Measurements from ENCODE around the gene FDPS. TPM values are rescaled to one million over a fixed set of nuclear protein-coding genes. Genes with fewer than 3 reads are reported as not detected.
A peak's percentile ranks its signal among the peaks of the same experiment; 100 is the strongest.

The FDPS gene
- polyA plus RNA-seq, 1 experiment, result 126 TPM

DNA sequence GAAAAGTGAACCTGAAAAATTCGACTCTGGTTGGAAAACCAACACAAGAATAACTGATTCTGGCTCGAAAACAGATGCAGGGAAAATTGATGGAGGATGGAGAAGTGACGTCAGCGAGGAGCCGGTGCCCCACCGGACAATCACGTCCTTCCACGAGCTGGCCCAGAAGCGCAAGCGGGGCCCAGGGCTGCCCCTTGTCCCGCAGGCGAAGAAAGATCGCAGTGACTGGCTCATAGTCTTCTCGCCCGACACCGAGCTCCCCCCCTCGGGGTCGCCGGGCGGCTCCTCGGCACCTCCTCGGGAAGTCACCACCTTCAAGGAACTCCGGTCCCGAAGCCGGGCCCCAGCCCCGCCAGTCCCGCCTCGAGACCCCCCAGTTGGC is 13.9 kb downstream of the FDPS start:
- no peak for DNase-seq (ENCODE audit: low read depth)
- 0 out of 2 replicates have a peak, but pooled peaks cover under 1% of the 10 kb centered on the region for H3K36me3 ChIP-seq (ENCODE audit: control insufficient read depth, insufficient read depth, low read length)
- H3K27me3 ChIP-seq (ENCODE audit: control insufficient read depth, insufficient read depth, low read length), result no peaks in the 10 kb centered on the region
- CTCF ChIA-PET, result interaction anchor here (0.6 to 4.3 kb wide), 12 partner anchors 10 to 1168 kb away, joined by 3 to 54 read pairs (median 3); partner anchors contain the start of genes CLK2, ENTREP3 and MTX1
- H3K4me3 ChIP-seq (ENCODE audit: low read depth, low read length), result peak overlapping the region; percentile 66
- no peak for TF ChIP-seq CTCF (IDR thresholded peaks at IDR 0.05; ENCODE audit: insufficient read depth, low read depth, low read length)
- POLR2A ChIA-PET, result interaction anchor here (0.6 kb wide), 1 partner anchor 762 kb away, joined by 3 read pairs; no protein-coding TSS in a partner anchor

- CTCF ChIA-PET, result interaction anchor here (0.5 to 4.3 kb wide), 27 partner anchors 10 to 694 kb away, joined by 3 to 54 read pairs (median 5); partner anchors contain the start of genes CLK2, ENTREP3, HCN3 and THBS3
- peak; percentile 84 for TF ChIP-seq CTCF (IDR thresholded peaks at IDR 0.05; ENCODE audit: insufficient read depth, low read depth, low read length)
Observed at GRCh38 chr1:155322953-155323728, 14.5 kb downstream of the FDPS start.

GRCh38 chr1:155323729-155324036 is 15.0 kb downstream of the FDPS start:
- Histone ChIP-seq H3K4me3 (ENCODE audit: low read depth, low read length) (peak overlapping the region; percentile 66), H3K36me3 (ENCODE audit: control insufficient read depth, insufficient read depth, low read length) (0 out of 2 replicates have a peak, but pooled peaks cover 2% of the 10 kb centered on the region), H3K27me3 (ENCODE audit: control insufficient read depth, insufficient read depth, low read length) (no peaks in the 10 kb centered on the region)
- ChIA-PET CTCF (interaction anchor here (0.5 to 4.3 kb wide), 25 partner anchors 11 to 694 kb away, joined by 3 to 54 read pairs (median 5); partner anchors contain the start of genes HCN3 and THBS3), POLR2A (interaction anchor here (0.6 kb wide), 1 partner anchor 239 kb away, joined by 3 read pairs; no protein-coding TSS in a partner anchor)
- DNase-seq (ENCODE audit: low read depth), result peak; percentile 62
- no peak for TF ChIP-seq CTCF (IDR thresholded peaks at IDR 0.05; ENCODE audit: insufficient read depth, low read depth, low read length)

More at GRCh38 chr1:155322953-155323728, 14.5 kb downstream of the FDPS start:
- Histone ChIP-seq H3K36me3 (ENCODE audit: control insufficient read depth, insufficient read depth, low read length) (0 out of 2 replicates have a peak, but pooled peaks cover 2% of the 10 kb centered on the region), H3K27me3 (ENCODE audit: control insufficient read depth, insufficient read depth, low read length) (no peaks in the 10 kb centered on the region), H3K4me3 (ENCODE audit: low read depth, low read length) (peak overlapping the region; percentile 66)
- DNase-seq (ENCODE audit: low read depth), result peak; percentile 77
- POLR2A ChIA-PET, result no interaction called here

- POLR2A ChIA-PET, result interaction anchor here (0.6 kb wide), 1 partner anchor 239 kb away, joined by 3 read pairs; no protein-coding TSS in a partner anchor
- no peaks in the 10 kb centered on the region for H3K27me3 ChIP-seq (ENCODE audit: control insufficient read depth, insufficient read depth, low read length)
- CTCF ChIA-PET, result interaction anchor here (0.5 to 4.3 kb wide), 25 partner anchors 10 to 695 kb away, joined by 3 to 54 read pairs (median 5); partner anchors contain the start of genes HCN3 and THBS3
- TF ChIP-seq CTCF (IDR thresholded peaks at IDR 0.05; ENCODE audit: insufficient read depth, low read depth, low read length), result no peak
- 0 out of 2 replicates have a peak, but pooled peaks cover 2% of the 10 kb centered on the region for H3K36me3 ChIP-seq (ENCODE audit: control insufficient read depth, insufficient read depth, low read length)
- DNase-seq (ENCODE audit: low read depth), result peak; percentile 81
- H3K4me3 ChIP-seq (ENCODE audit: low read depth, low read length), result peak overlapping the region; percentile 66
Observed at GRCh38 chr1:155324037-155324716, 15.5 kb downstream of the FDPS start.

Data from BJ (cell line).